Measurements from ENCODE around the gene RASAL2. TPM values are rescaled to one million over a fixed set of nuclear protein-coding genes. Genes with fewer than 3 reads are reported as not detected.
A peak's percentile ranks its signal among the peaks of the same experiment; 100 is the strongest.

Gene RASAL2
- total and polyA plus RNA-seq, 9 of the 15 experiments (the other 6 are each of a cell fraction or from before 2014, with no cell fraction given), result 0.13 to 1.0 (median 0.62) TPM

DNA sequence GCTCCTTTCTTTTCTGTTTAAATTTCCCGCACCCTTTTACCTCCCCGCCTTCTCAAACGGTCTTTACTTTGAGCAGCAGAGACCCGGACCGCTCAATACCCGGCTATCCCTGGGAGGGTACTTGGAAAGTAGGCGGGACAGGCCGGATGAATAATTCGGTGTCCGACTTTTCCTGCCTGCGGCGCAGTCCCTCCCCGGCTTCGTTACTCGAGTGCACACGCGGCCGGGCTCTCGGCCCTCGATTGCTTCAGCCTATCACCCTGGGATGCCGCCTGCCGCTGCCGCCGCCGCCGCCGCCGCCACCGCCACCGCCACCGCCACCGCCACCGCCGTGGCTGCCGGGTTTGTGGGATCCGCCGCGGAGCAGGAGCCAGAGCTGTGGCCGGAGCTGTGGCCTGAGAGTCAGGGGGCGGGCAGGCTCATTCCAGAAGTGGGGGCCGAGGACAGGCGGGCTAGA, 382 bp upstream of the RASAL2 start (continued):
- TF ChIP-seq, protein P1, sequence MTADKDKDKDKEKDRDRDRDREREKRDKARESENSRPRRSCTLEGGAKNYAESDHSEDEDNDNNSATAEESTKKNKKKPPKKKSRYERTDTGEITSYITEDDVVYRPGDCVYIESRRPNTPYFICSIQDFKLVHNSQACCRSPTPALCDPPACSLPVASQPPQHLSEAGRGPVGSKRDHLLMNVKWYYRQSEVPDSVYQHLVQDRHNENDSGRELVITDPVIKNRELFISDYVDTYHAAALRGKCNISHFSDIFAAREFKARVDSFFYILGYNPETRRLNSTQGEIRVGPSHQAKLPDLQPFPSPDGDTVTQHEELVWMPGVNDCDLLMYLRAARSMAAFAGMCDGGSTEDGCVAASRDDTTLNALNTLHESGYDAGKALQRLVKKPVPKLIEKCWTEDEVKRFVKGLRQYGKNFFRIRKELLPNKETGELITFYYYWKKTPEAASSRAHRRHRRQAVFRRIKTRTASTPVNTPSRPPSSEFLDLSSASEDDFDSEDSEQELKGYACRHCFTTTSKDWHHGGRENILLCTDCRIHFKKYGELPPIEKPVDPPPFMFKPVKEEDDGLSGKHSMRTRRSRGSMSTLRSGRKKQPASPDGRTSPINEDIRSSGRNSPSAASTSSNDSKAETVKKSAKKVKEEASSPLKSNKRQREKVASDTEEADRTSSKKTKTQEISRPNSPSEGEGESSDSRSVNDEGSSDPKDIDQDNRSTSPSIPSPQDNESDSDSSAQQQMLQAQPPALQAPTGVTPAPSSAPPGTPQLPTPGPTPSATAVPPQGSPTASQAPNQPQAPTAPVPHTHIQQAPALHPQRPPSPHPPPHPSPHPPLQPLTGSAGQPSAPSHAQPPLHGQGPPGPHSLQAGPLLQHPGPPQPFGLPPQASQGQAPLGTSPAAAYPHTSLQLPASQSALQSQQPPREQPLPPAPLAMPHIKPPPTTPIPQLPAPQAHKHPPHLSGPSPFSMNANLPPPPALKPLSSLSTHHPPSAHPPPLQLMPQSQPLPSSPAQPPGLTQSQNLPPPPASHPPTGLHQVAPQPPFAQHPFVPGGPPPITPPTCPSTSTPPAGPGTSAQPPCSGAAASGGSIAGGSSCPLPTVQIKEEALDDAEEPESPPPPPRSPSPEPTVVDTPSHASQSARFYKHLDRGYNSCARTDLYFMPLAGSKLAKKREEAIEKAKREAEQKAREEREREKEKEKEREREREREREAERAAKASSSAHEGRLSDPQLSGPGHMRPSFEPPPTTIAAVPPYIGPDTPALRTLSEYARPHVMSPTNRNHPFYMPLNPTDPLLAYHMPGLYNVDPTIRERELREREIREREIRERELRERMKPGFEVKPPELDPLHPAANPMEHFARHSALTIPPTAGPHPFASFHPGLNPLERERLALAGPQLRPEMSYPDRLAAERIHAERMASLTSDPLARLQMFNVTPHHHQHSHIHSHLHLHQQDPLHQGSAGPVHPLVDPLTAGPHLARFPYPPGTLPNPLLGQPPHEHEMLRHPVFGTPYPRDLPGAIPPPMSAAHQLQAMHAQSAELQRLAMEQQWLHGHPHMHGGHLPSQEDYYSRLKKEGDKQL (CRISPR knock-in tag; IDR thresholded peaks at IDR 0.05; ENCODE audit: borderline replicate concordance), result no peak
- no peak for TF ChIP-seq SPI1 (IDR thresholded peaks at IDR 0.05; ENCODE audit: borderline replicate concordance, low read depth, low read length)
- no peak for TF ChIP-seq NFXL1 (CRISPR knock-in tag; IDR thresholded peaks at IDR 0.05)
- TF ChIP-seq XRCC4 (IDR thresholded peaks at IDR 0.05; ENCODE audit: extremely low read depth, insufficient read depth, insufficient read length), result no peak
- peak in 1 of 2 experiments; percentile 66; a peak in 1 of 4 replicates for TF ChIP-seq TBL1XR1 (IDR thresholded peaks at IDR 0.05; ENCODE audit: low read length in 2 of 2)
- TF ChIP-seq, protein P2, sequence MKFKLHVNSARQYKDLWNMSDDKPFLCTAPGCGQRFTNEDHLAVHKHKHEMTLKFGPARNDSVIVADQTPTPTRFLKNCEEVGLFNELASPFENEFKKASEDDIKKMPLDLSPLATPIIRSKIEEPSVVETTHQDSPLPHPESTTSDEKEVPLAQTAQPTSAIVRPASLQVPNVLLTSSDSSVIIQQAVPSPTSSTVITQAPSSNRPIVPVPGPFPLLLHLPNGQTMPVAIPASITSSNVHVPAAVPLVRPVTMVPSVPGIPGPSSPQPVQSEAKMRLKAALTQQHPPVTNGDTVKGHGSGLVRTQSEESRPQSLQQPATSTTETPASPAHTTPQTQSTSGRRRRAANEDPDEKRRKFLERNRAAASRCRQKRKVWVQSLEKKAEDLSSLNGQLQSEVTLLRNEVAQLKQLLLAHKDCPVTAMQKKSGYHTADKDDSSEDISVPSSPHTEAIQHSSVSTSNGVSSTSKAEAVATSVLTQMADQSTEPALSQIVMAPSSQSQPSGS (CRISPR knock-in tag; IDR thresholded peaks at IDR 0.05), result 0 out of 2 replicates have a peak, but pooled peaks have one; percentile 57
- no peak for TF ChIP-seq HNRNPLL (IDR thresholded peaks at IDR 0.05; ENCODE audit: low read depth, low read length, poor library complexity, severe bottlenecking)
- TF ChIP-seq PPARD (CRISPR knock-in tag; IDR thresholded peaks at IDR 0.05), result no peak
- TF ChIP-seq PHF8 (IDR thresholded peaks at IDR 0.05; ENCODE audit: borderline replicate concordance, low read length), result peak; percentile 33; the same call in 1 of the 2 replicates
- TF ChIP-seq FOXP1 (CRISPR knock-in tag; IDR thresholded peaks at IDR 0.05), result peak; percentile 75; the same call in 1 of the 2 replicates
- no peak for TF ChIP-seq ETS2 (tag; IDR thresholded peaks at IDR 0.05; ENCODE audit: borderline replicate concordance, poor library complexity, severe bottlenecking)
- no peak for TF ChIP-seq MEF2A (IDR thresholded peaks at IDR 0.05; ENCODE audit: control insufficient read depth, low read depth, low read length)

All from K562 (cell line).